Measurements from ENCODE around the gene CASD1. TPM values are rescaled to one million over a fixed set of nuclear protein-coding genes. Genes with fewer than 3 reads are reported as not detected.

CASD1 gene
- total and polyA plus RNA-seq, 8 donors: 2.9 to 57.6 (median 14.7) TPM

GRCh38 chr7:94476251-94476840 lies 33.3 kb upstream of the CASD1 start:
- no peak for DNase-seq
- intact Hi-C loops (cut with DNase I; ENCODE audit: low total_unique reads): no loop called here
- 82 to 88% (median 86%) methylated on average over 5 of the region's 5 CpGs for WGBS, 5 donors

GRCh38 chr7:94477878-94478277 lies 31.7 kb upstream of the CASD1 start:
- no peaks in the 10 kb centered on the region for H3K9me3 ChIP-seq
- no peaks in the 10 kb centered on the region for H3K36me3 ChIP-seq
- H3K27ac ChIP-seq: no peak overlapping the region
- intact Hi-C loops (cut with DNase I; ENCODE audit: low total_unique reads): no loop called here
- 22 to 29% (median 26%) methylated on average over 1 of the region's 1 CpG for WGBS, 5 donors
- no peaks in the 10 kb centered on the region for H3K4me1 ChIP-seq
- no peak overlapping the region for H3K4me3 ChIP-seq
- no peak for DNase-seq
- H3K27me3 ChIP-seq: no peaks in the 10 kb centered on the region
- TF ChIP-seq POLR2A (IDR thresholded peaks at IDR 0.05): no peak
- no peak for TF ChIP-seq POLR2AphosphoS5 (IDR thresholded peaks at IDR 0.05)
- no peak for TF ChIP-seq EP300 (IDR thresholded peaks at IDR 0.05)
- no peak for TF ChIP-seq CTCF (IDR thresholded peaks at IDR 0.05)

More at GRCh38 chr7:94476251-94476840, 33.3 kb upstream of the CASD1 start:
- Histone ChIP-seq H3K9me3 (peaks cover 0 to 9% (median 3%) of the 10 kb centered on the region in 4 donors), H3K27ac (no peak overlapping the region), H3K4me1 (no peaks in the 10 kb centered on the region), H3K27me3 (no peaks in the 10 kb centered on the region), H3K4me3 (no peak overlapping the region), H3K36me3 (no peaks in the 10 kb centered on the region)
- TF ChIP-seq POLR2AphosphoS5 (IDR thresholded peaks at IDR 0.05) (no peak), EP300 (IDR thresholded peaks at IDR 0.05) (no peak), POLR2A (IDR thresholded peaks at IDR 0.05) (no peak), CTCF (IDR thresholded peaks at IDR 0.05) (no peak)

GRCh38 chr7:94478648-94479214 lies 30.9 kb upstream of the CASD1 start:
- intact Hi-C loops (cut with DNase I; ENCODE audit: low total_unique reads): no loop called here
- Histone ChIP-seq H3K36me3 (no peaks in the 10 kb centered on the region), H3K4me1 (no peaks in the 10 kb centered on the region), H3K9me3 (no peaks in the 10 kb centered on the region), H3K27ac (no peak overlapping the region), H3K4me3 (no peak overlapping the region), H3K27me3 (no peaks in the 10 kb centered on the region)
- no peak for DNase-seq
- TF ChIP-seq EP300 (IDR thresholded peaks at IDR 0.05) (no peak), POLR2AphosphoS5 (IDR thresholded peaks at IDR 0.05) (no peak), POLR2A (IDR thresholded peaks at IDR 0.05) (no peak), CTCF (IDR thresholded peaks at IDR 0.05) (no peak)
- WGBS, 5 donors: 64 to 97% (median 85%) methylated on average over 3 of the region's 3 CpGs

- intact Hi-C loops (cut with DNase I; ENCODE audit: low total_unique reads): no loop called here
- Histone ChIP-seq H3K9me3 (no peaks in the 10 kb centered on the region), H3K4me3 (no peak overlapping the region), H3K27me3 (no peaks in the 10 kb centered on the region), H3K4me1 (no peaks in the 10 kb centered on the region), H3K27ac (no peak overlapping the region), H3K36me3 (no peaks in the 10 kb centered on the region)
- no peak for TF ChIP-seq CTCF (IDR thresholded peaks at IDR 0.05)
- no peak for TF ChIP-seq EP300 (IDR thresholded peaks at IDR 0.05)
- no peak for TF ChIP-seq POLR2AphosphoS5 (IDR thresholded peaks at IDR 0.05)
- TF ChIP-seq POLR2A (IDR thresholded peaks at IDR 0.05): no peak
- DNase-seq: peak in 1 of 2 donors; percentile 40
- WGBS, 5 donors: 74 to 88% (median 82%) methylated on average over 3 of the region's 3 CpGs
Measured at GRCh38 chr7:94481279-94481678, 28.3 kb upstream of the CASD1 start.
